GM19240 (cell line): Measurements from ENCODE around the gene RGS11.

ENCODE experiments used
- DNase-seq: peaks from one replicate; pipeline ENCODE4 v3.0.0; 2011; ENCODE audit warnings: low spot score; ENCODE audit not compliant: insufficient read length

RGS11 gene

DNA sequence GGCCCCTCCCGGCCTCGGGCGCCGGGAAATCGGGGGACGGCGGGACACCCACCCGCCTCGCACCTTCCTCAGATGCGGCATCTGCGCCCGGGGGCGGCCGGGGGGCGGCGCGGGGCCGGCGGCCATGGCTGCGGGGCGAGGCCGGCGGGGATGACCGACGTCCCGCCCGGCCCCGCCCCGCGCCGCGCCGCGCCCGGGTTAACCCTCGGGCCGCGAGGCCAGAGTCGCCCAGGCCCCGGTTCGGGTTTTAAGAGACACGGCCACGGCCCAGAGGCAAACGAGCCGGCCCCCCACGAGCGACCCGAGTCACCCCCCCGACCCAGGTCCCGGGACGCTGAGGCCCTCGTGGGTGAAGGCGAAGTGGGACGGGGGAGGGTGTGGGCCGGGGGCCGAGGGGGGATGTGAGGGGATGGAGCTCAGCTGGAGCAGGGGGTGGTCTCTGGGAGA is at the start of gene RGS11:
TSS of gene RGS11 (minus strand) at position 159 of the 447 bp plus-strand sequence. CDS start at position 126, 33 bp downstream.
- no peak for DNase-seq

DNA sequence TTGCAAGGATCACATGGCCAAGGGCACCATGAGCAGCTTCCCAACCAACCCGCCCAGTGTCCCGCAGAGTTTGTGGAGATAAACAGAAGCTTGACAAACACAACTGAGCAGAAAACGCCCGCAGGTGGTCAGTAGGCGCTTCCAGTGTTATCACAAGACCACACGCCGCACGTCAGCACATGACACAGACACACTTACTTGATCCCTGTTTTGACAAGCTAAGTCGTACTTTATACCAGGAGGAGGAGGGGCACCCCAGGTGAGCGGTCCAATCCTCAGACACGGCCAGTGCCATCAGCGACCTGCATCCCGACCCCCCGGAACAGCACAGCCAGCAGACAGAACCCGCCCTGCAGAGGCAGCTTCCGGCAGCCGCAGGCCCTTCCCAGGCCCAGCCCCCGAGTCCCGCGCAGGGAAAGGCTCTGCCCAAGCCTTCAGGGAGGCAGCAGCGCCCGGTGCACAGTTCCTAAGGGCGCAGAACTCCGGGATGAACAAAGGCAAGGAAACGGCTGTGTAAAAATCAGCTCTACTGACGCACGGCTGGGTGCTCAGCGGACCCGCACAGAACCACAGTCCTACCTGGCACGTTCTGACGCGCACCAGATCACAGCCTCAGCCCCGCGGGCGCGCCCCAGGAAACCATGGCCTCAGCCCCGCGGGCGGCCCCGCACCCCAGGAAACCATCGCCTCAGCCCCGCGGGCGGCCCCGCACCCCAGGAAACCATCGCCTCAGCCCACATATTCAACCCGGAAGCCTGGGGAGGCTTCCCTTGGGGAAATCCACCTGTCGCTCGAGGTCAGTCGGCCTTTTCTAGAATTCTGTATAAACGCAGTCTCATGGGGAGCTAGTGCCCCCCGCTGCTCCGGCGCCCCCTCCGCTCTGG is 48.9 kb upstream of the RGS11 start:
- peak; percentile 62 for DNase-seq

GRCh38 chr16:324201-324450 is 48.4 kb upstream of the RGS11 start:
- no peak for DNase-seq

DNA sequence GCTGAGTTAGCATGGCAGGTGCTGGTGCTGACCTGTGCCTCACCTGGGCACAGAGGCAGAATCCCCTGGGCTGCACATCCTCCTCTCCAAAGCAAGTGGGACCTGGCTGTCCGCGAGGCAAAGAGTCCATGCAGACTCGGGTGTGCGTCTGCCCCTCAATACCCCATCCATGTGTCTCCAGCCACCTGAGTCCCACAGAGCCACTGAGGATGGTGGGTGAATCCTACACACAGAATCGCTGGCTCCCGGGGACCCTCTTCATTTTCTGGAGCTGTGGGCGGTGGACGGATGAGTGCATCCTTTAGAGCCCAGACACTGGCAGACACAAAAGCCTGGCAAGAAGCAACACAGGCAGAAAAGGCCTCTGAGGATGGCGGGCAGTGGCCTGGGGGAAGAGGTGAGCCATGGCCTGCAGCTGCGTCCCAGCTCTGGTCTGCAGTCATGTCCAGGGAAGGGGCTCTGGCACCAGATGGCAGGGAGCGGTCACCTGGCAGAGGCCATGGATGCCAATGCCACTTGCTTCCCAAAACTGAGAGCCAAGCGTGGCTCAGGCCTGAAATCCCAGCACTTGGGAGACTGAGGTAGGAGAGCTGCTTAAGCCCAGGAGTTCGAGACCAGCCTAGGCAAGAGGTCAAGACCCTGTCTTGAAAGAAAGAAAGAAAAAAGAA is 46.9 kb upstream of the RGS11 start:
- no peak for DNase-seq

- no peak for DNase-seq
Measured at GRCh38 chr16:321532-321931, 45.8 kb upstream of the RGS11 start.

DNA sequence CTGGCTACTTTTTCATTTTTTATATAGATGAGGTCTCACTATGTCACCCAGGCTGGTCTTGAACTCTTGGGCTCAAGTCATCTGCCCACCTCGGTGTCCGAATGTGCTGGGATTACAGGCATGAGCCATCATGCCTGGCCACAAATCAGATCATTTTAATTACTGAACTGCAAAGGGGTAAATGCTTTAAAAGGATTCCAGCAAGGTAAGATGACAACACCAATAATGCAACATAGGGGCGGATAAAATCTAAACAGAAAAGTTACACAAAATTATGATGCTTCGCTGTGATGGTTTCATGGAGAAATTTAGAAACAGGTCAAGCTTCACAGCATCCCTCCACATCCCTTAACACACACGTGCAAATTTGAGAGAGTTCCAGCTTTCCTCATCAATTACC is 44.5 kb upstream of the RGS11 start:
- no peak for DNase-seq

DNA sequence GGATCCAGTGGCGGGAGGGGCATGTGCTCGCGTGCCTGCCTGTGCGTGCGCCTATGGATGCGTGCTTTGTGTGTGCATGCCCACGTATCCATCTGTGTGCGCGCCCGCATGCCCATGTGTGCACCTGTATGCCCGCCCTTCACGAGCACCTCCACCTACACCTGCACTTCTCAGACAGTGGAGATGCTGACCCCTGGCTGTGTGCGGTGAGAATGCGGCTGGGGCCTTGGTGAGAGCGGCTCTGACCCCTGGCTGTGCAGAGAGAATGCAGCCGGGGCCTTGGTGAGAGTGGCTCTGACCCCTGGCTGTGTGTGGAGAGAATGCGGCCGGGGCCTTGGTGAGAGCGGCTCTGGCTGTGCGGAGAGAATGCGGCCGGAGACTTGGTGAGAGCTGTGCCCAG is 42.9 kb upstream of the RGS11 start:
- DNase-seq: no peak

DNA sequence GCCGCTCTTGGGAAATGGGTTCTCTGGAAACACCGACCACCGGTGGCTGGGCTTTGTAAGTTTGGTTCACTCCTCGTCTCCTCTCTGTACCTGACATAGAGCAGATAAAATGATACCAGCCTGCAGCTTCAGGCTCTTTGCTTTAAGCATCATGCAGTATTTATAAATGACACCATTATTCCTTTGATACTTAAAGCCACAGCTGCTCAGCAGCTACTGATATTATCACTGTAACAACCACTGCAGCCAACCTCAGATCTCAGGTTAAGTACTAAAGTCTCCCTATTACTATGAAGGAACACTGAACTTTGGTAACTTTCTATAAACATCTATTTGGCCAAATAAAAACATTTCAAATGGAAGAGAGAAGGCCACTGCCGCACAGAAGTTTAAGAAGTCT is 41.8 kb upstream of the RGS11 start:
- no peak for DNase-seq

- DNase-seq: no peak
Measured at GRCh38 chr16:316741-317464, 41.2 kb upstream of the RGS11 start.

GRCh38 chr16:314795-315299 is 39.1 kb upstream of the RGS11 start:
- DNase-seq: no peak

GRCh38 chr16:314351-314750 is 38.6 kb upstream of the RGS11 start:
- DNase-seq: no peak

GRCh38 chr16:311725-312124 is 36.0 kb upstream of the RGS11 start:
- DNase-seq: no peak

GRCh38 chr16:309476-309875 is 33.7 kb upstream of the RGS11 start:
- DNase-seq: no peak

GRCh38 chr16:307691-308312 is 32.1 kb upstream of the RGS11 start:
- DNase-seq: no peak

DNA sequence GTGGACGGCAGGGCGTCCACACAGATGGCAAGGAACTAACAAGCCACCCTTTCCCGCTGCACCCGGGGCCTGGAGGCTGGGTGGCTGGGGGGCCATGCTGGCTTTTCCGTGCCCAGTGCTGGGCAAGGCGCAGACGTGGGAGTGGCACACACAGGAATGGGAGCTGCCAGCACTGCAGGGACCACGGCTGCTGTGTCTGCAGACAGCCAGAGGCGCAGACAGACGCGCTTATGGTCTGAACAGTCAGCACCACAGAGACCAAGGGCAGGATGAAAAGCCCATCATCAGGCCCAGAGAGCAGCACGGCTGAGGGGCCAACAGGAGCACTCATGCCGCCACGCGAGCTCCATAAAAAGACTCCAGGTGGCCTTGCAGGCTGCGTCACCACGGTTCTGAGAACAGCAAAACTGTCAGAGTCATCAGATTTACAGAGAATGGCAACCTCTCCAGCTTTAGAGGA is 31.2 kb upstream of the RGS11 start:
- no peak for DNase-seq

DNA sequence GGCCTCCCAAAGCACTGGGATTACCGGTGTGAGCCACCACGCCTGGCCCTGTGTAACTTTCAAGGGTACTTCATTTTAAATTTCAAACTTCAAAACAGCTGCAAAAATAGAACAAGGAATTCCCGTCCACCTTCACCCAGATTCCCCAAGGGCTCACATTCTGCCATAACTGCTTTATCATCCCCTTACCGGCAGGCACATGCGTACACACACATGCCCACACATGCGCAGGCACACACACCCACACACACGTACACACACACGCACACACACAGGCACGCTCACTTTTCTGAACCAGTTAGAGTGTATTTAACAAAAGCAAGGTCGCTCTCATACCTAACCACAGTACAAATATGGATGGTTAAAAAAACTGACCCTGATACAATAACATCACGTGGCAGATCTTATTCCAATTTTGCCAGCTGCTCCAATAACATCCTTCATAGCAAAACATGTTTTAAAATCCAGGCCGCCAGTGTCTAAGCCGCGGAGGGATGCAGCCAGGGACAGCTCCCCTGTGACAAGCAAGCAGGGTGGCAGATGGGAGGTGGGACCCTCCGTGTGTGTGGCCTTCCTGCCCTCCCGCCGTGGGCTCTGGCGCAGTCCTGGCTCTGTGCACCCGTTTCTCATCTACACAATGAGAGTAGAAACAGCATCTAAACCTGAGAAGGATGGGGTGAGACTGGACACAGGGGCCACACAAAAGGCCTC is 30.3 kb upstream of the RGS11 start:
- no peak for DNase-seq

- no peak for DNase-seq
Measured at GRCh38 chr16:303760-304505, 28.2 kb upstream of the RGS11 start.

GRCh38 chr16:301950-302349 is 26.2 kb upstream of the RGS11 start:
- DNase-seq: no peak

DNA sequence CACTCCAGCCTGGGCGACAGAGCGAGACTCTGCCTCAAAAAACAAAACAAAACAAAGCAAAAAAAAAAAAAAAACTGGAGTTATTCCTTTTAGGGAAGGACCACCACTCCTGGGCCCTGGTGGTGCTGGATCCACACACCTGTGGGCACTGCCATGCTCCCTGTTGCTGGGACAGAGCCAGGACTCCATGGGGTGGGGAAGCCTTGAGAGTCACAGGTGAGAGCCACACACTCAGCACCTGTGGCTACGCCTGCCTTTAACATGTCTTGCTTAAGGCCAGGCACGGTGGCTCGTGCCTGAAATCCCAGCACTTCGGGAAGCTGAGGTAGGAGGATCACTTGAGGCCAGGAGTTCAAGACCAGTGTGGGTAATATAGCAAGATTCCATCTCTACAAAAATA is 25.5 kb upstream of the RGS11 start:
- no peak for DNase-seq

DNA sequence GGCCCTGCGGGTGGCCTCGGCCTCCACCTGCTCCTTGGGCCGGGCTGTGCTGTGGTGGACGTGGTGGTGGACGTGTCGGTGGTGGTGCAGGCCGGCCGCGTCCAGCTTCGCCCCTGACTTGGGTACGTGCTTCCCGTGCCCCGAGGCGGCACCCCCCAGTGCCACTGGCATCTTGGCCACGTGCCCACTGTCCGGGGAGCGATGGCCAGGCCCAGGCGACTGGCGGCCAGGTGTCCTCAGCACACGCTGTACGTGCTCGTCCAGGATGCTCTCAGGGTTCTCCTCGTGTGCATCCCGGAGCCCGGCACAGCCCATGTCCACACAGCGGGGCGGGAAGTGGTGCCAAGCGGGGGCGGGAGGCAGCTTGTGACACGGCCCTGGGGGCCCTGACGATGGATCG is 22.1 kb upstream of the RGS11 start:
- no peak for DNase-seq
